GM19238 (cell line): ENCODE data around the gene PTPN7.
"Not testable (repeated sequence)": the region's sequence is repeated elsewhere in the genome, so short reads cannot be mapped to it uniquely, and the experiment has no call there.

Source experiments
- DNase-seq: peaks from one replicate; pipeline ENCODE4 v3.0.0; 2011; ENCODE audit warnings: low spot score; ENCODE audit not compliant: insufficient read length

PTPN7 gene

DNA sequence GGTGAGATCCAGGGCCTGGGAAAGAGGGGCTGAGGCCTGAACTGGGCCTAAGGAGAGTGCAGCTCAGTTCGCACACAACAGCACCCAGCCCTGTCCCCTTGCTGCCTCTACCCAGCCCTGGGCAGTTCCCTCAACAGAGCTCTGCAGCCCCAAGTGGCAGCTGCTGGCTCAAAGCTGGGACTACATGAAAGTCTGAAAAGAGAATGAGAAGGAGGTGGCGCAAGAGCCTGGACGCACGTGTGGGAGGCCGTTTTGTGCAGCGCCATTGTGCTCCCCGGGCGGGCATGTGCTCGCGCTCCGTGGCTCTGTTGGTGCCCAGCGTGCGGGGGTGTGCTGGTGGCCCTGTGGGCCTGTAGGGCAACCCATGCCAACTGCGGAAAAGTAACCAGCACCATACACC lies 27.4 kb downstream of the PTPN7 start:
- DNase-seq = no peak

DNA sequence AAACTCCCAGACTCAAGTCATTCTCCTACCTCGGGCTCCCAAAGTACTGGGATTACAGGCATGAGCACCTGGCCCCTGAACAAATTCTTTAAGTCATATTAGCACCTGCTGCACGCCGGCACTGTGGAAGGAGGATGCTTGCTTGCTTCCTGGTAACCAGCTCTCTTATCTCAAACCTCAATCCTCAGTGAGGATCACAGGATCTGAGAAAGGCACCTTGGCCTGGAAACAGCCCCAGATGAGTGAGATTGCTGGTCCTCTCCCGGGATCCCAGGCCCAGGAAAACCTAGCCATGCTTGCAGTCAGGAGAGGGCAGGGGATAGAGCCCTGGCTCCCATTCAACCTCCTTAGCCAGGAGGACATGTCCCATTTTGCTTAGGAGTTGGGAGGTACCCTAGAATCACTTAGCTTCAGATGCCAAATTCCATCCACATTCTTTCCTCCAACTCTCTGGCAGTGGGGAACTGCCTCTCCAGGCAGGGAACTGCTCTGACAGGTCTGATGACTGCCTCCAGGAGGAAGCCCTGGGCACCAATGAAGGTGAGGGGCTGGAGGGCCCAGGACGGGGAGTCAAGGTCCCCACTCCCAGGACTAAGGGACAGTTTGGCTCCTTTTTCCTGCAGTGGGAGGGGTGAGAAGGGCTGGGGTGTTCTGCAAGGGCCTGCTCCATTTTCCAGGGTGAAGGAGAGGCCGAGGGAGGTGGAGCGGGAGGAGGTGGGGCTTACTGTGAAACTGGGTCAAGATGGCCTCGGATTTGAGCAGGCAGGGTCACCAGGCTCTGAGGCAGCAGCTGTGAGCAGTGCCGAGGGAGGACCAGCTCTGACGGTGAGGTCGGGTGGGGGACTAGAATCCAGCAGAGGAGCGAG lies 28.2 kb downstream of the PTPN7 start:
- DNase-seq = no peak

DNA sequence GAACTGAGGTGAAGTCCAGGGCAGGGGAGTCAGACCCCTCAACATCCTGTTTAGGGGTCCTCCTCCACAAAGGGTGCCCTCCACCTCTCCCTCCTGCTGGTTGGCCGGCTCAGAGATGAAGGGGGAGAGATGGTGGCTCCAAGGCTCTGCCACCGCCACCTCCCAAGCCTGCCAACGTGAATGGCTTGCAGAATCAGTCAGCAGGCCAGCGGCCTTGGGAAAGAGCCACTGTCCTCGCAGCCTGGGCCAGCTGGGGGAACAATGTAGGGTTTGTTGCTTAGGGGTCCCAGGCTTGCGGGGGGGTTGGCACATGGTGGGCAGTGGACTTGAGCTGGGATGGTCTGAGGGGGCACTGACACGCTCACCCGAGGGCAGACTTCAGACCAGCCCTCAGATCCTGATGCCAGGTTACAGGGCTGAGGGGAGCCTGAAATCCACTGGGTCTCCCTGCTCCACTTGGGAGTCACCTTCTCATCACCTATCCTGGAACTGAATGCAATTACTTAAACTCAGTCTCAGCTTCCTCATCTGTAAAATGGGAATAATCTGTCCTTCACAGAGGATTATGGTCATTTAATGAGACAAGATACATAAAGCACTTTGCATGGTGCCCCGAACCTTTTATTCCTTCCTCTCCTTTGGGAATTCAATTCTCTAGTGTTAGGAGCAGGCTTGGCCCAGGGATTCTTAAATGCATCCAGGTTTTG lies 29.4 kb downstream of the PTPN7 start:
- DNase-seq = no peak

DNA sequence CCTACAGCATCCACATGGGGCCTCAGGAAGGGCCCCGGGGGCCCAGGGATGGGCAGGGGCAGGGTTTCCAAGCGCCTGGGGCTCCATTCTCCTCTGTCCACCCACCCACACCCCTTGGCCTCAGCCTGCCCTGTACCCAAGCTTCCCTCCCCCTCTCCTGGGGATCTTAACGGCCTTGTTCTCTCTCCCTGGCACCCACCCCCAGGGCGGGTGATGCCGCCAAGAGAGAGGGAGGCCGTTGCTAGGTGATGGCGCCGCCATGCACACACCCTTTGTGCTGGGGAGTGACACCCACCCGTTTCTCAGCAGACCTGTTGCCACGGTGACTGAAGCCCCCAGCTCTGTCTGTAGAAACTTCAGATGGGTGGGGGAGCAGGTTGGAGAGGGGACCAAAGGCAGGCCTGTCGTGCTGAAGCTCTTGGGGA lies 30.1 kb downstream of the PTPN7 start:
- DNase-seq = no peak

DNA sequence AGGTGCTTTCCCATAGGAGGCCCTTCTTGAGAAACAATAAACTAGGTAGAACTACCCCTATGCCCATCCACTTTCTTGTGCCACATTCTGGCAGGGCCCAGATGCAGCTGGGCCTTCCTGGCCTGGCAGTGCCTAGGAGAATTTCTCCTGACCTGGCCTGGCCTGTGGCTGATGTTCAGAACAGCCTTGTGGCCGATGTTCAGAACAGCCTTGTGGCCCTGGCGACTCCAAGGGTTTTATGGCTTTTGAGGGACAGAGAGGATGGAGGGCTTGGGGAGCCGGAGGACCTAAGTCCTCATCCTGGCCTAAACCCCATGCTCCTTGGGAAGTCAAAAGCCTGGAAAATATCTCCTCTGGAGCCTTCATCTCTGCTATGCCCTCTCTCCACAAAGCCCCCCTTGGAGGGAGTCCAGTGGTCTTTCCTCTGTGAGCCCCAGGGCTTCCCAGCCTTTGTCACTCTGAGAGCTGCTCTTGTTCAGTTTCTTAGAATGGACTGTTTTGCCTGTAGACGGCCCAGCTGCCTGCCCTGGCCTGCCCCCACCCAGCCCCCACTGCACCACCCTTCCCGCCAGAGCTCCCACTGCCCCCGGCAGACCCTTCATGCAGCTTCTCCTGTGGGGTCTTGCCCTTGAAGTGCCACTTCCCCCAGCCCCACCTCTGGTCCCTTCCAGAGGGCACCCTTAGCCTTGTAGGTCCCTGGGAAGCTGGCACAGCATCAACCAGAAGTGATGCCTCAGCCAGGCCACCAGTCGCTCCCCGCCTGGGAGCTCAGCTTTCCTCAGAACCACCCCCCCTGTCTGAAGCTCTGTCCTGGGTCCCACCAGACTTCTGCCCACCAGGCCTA lies 30.7 kb downstream of the PTPN7 start:
- DNase-seq = no peak

DNA sequence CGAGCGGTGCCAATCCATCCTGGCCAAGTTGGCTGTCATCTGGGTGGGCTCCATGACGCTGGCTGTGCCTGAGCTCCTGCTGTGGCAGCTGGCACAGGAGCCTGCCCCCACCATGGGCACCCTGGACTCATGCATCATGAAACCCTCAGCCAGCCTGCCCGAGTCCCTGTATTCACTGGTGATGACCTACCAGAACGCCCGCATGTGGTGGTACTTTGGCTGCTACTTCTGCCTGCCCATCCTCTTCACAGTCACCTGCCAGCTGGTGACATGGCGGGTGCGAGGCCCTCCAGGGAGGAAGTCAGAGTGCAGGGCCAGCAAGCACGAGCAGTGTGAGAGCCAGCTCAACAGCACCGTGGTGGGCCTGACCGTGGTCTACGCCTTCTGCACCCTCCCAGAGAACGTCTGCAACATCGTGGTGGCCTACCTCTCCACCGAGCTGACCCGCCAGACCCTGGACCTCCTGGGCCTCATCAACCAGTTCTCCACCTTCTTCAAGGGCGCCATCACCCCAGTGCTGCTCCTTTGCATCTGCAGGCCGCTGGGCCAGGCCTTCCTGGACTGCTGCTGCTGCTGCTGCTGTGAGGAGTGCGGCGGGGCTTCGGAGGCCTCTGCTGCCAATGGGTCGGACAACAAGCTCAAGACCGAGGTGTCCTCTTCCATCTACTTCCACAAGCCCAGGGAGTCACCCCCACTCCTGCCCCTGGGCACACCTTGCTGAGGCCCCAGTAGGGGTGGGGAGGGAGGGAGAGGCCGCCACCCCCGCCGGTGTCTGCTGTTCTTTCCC lies 32.4 kb downstream of the PTPN7 start:
- no peak for DNase-seq

DNA sequence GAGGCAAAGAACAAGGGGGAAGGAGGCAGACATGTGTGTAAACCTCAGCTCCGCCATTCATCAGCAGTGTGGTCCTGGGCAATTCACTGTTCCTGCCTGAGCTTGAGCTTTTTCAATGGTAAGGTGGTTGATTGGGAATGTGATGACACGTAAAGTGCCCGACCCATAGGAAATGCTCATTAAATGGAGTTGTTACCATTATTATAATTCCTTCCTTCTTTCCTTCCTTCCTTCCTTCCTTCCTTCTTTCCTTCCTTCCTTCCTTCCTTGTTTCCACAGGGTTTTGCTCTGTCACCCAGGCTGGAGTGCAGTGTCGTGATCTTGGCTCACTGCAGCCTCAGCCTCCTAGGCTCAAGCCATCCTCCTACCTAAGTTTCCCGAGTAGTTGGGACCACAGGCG lies 33.3 kb downstream of the PTPN7 start:
- DNase-seq = no peak

DNA sequence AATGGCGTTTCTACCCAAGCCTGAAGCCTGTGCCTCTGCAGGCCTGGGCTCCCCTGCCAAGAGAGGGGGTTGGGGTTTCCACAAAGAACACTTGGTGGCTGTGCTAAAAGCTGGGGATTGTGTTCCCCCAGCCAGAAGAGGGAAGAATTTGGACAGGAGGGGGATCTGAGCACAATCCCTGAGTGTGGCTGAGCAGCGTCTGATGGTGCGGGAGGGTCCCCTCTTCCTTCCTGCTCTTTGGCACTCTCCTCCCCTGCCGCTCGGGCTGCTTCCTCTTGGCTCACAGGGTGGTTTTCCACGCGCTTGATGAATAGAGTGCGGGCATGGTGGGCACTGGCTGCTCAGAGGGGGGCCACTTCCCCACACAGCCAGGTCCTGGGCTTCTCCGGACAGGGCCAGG lies 34.0 kb downstream of the PTPN7 start:
- no peak for DNase-seq

DNA sequence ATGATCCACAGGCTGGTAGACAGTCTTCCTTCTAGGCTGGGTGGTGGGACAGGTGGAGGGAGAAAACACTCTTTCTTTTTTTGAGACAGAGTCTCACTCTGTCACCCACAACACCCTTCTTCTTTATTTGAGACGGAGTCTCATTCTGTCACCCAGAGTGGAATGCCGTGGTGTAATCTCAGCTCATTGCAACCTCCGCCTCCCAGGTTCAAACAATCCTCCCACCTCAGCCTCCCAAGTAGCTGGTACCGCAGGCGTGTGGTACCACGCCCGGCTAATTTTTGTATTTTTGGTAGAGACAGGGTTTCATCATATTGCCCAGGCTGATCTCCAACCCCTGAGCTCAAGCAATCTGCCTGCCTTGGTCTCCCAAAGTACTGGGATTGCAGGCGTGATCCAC lies 34.8 kb downstream of the PTPN7 start:
- no peak for DNase-seq

DNA sequence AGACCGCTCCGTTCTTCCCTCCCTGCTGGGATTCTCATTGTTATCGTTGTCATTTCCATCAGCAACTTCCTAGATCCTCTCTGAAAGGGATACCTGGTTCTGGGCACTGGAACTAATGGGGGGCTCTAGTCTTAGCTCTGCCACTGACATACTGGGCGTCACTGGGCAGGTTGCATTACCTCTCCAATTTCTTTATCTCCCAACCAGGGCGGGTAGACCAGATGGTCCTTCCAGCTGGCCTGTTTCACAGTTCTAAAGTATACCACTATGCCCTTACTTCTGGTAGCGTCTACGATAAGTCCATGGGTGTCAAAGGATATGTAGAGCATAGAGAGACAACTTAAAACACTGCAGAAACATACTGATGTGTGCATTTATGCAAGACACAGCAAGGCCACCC lies 36.3 kb downstream of the PTPN7 start:
- DNase-seq = no peak

DNA sequence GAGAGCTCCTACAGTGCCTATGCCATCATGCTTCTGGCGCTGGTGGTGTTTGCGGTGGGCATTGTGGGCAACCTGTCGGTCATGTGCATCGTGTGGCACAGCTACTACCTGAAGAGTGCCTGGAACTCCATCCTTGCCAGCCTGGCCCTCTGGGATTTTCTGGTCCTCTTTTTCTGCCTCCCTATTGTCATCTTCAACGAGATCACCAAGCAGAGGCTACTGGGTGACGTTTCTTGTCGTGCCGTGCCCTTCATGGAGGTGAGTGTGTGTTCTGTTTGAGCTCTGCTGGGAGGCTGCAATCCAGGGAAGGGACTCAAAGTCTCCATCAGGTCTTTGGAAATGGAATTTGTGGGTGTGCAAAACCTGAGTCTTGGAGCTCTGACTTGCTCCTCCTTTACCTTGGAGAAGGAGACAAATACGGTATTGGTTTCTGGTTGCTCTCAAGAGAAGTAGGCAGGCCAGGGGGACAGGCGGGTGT lies 37.0 kb downstream of the PTPN7 start:
- no peak for DNase-seq

DNA sequence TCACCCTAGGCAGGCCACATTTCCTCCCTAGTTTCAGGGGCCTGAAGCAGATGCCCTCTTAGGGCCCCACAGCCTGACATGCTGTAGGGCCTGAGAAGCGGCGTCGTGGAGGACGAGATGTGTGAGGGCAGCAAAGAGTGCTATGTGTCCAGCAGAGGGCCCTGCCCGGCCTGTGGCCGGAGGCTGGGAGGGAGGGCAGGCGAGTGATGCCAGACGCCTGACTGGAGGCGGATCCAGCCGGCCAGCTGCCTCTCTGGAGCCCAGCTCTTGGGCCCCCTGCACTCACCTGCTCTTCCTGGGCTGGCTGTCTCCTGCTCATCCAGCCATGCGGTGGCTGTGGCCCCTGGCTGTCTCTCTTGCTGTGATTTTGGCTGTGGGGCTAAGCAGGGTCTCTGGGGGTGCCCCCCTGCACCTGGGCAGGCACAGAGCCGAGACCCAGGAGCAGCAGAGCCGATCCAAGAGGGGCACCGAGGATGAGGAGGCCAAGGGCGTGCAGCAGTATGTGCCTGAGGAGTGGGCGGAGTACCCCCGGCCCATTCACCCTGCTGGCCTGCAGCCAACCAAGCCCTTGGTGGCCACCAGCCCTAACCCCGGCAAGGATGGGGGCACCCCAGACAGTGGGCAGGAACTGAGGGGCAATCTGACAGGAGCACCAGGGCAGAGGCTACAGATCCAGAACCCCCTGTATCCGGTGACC lies 37.6 kb downstream of the PTPN7 start, which contains the start of gene GPR37L1:
Gene GPR37L1, plus strand, starts transcription at position 279 of the 697 bp plus-strand sequence. Its CDS starts 47 bp downstream, at position 326.
- DNase-seq = no peak

DNA sequence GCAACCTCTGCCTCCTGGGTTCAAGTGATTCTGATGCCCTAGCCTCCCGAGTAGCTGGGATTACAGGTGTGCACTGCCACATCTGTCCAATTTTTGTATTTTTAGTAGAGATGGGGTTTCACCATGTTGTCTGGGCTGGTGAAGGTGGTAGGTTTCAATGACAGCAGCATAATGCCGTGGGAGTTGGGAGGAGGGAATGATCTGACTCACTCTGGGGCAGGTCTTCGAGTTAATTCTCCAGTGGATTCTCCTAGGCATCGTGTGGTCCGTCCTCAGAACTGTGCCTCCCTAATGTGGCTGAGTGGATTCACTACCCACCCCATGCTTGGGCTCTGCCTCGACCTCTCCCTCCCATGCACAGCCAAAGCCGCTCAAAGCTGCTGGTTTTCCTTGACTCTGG lies 39.4 kb downstream of the PTPN7 start:
- DNase-seq = no peak

DNA sequence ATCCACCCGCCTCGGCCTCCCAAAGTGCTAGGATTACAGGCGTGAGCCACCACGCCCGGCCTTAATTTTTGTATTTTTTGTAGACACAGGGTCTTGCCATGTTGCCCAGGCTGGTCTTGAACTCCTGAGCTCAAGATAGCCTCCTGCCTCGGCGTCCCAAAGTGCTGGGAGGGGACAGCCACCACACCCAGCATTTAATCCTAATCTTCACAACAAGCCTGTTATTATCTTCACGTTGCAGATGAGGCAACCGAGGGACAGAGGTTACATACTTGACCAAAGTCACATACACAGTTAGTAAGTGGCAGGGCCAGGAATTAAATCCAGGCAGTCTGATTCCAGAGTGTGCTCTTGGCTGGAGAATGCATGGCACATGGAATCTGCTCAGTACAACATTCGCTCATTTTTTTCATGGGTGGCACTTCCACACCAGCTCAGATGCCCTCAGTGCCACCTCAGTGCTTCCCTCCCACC lies 42.5 kb downstream of the PTPN7 start:
- DNase-seq = no peak

DNA sequence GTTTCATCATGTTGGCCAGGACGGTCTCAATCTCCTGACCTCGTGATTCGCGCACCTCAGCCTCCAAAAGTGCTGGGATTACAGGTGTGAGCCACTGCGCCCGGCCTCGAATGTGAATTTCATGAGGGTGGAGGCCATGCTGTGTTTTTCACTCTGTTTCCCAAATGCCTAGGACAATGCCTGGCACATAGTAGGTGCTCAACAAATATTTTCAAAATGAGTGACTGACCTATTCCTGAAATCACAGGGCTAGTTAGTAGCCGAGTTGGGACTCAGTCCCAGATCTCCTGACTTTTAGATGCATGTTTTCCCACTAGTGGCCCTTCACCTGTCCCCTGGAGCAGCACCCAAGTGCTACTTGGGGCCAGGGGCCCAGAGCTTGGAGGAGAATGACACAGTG lies 44.1 kb downstream of the PTPN7 start:
- no peak for DNase-seq

DNA sequence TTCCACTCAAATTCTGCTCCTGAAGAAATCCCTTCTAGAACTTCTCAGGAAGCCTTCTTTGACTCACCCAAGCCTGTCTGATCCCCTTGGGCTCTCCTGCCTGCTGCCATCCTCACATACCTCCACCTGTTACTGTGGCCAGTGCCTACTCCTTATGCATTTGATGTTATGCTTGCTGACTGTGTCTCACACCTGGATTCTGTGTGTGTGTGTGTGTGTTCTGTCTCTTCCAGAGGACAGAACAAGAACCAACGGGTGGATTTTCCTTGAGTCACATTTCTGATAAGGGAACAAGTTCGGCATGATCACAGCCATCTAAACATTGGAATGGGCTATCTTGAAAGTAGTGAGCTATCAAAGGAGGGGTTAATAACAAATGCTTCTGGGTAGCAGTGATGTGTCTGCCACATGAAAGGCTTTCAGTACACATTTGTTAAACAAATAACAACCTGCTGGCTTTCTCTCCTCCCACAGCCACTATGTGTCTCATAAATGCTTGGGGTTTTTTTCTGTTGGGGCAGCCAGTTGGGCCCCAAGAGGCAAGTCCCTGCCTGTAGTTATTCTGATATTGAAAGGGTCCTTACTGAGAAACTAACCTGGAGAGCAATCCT lies 46.6 kb downstream of the PTPN7 start:
- DNase-seq = no peak

DNA sequence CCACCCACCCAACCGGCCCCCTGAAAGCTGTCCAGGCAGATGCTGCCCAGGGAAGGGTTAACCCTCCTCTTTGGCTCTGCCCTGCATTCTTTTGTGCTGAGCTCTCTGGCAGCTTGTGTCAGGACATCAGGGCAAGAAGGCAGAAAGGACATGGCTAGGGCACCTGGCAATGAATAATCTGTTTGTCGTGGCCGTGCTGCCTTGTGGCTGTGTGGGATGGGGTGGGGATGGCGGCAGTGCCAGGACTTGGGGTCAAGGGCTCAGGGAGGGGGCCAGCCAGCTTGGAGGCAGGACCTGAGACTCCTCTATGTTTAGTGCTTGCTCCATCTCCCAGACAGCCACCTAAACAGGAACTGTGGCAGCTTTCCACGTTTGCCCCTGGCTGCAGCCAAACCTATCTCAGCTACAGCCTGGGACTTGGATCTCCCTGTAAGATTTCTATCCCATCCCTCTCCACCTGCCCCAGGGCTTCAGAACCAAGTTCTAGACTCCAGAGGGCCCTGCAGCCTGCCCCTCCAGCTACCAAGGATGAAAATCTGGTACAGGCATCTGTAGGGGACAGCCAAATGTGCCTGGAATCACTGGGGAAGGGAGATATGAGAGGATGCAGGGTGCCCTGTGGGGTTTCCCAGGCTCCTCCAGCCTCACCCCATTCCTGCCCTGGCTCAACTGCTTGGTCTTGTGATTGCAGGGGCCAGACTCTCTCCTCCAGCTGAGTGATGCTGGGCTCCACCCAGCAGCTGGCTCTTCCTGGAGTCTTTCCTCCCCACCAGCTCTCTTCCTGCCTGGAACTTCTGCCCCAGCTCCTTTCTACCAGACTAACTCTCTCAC lies 47.3 kb downstream of the PTPN7 start:
- DNase-seq = no peak

DNA sequence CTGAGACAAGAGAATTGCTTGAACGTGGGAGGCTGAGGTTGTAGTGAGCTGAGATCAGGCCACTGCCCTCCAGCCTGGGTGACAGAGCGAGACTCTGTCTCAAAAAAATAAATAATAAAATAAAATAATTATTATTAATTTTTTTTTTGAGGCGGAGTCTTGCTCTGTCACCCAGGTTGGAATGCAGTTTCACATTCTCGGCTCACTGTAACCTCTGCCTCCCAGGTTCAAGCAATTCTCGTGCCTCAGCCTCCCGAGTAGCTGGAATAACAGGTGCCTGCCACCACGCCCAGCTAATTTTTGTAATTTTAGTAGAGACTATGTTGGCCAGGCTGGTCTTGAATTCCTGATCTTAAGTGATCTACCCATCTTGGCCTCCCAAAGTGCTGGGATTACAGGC lies 48.8 kb downstream of the PTPN7 start:
- not testable (repeated sequence) for DNase-seq

DNA sequence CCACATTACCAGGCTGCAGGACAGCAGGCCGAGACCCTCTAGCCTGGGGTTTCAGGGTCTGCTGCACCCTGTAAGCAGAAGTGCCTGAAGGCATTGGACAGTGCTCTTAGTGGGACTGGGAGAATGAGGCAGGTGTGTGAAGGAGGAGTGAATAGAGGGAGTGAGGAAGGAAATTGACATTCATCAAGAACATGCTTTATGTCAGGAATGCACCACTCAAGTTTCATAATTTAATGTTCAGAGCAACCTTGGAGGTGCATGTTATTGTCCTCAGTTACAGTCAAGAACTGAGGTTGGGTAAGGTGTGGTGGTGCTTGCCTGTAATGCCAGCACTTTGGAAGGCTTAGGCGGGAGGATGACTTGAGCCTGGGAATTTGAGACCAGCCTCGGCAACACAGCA lies 49.4 kb downstream of the PTPN7 start:
- DNase-seq = no peak
